Stimulated activated CD8-positive, alpha-beta memory T cell treated with anti-CD3 and anti-CD28 coated beads, Interleukin-4, amount 100 ng/mL, for 1 hour (primary cell): ENCODE results near the gene CDK16.
A peak's percentile ranks its signal among the peaks of the same experiment; 100 is the strongest.

ENCODE experiments used
- DNase-seq, 2 donors: peaks; one replicate each; pipeline ENCODE4 v3.0.0-alpha.2; 2020; ENCODE audit warnings: low read depth in 2 of 2, low spot score in 1 of 2

The CDK16 gene

DNA sequence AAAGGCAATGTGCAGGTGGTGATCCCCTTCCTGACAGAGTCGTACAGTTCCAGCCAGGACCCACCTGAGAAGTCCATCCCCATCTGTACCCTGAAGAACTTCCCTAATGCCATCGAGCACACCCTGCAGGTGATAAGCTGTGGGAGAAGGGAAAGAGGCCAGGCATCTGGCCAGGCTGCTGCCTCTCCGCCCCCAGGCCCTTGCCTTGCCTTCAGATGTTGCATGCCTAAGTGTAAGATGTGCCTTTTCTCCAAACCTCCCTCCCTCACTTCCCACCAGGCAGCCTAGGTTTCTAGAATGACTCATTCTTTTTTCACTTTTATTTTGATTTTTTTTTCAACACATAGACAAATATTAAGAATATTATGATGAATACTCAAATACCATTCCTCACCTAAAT, 12.2 kb upstream of the CDK16 start:
- DNase-seq = no peak

DNA sequence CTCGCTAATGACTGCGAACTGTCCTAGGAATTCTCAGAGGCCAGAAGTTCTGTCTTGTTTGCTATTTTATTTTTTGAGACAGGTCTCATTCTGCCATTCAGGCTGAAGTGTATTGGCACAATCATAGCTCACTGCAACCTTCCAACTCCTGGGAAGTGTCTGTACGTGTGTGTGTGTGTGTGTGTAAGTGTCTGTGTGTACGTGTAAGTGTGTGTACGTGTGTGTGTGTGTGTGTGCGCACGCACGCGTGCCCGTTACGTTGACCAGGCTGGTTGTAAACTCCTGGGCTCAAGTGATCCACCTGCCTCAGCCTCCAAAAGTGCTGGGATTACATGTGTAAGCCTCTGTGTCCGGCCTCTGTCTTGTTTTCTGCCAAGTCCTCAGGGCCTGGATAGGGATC, 10.4 kb upstream of the CDK16 start:
- DNase-seq = no peak

DNA sequence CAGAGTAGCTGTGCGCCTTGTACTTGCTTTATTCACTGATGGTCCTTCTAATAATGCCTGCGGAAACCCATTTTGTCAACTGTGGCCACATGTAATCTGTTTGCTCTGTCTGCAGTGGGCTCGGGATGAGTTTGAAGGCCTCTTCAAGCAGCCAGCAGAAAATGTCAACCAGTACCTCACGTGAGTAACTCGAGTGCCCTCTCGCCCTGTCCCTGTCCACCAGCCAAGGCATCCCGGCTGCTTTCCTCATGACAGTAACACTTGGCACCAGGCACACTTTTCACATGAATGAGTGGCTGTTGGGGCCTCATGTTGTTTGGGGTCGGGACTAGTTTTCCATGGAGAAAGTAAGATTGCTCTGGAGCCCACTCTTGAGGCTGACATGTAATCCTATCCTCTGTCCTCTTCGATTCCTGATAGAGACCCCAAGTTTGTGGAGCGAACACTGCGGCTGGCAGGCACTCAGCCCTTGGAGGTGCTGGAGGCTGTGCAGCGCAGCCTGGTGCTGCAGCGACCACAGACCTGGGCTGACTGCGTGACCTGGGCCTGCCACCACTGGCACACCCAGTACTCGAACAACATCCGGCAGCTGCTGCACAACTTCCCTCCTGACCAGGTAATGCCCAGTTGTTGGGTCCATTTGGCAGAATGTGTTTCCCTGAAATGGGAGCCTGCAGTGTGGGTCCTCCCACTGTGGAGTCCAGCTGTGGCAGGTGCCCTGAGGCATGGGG, 8.8 kb upstream of the CDK16 start:
- DNase-seq = no peak

DNA sequence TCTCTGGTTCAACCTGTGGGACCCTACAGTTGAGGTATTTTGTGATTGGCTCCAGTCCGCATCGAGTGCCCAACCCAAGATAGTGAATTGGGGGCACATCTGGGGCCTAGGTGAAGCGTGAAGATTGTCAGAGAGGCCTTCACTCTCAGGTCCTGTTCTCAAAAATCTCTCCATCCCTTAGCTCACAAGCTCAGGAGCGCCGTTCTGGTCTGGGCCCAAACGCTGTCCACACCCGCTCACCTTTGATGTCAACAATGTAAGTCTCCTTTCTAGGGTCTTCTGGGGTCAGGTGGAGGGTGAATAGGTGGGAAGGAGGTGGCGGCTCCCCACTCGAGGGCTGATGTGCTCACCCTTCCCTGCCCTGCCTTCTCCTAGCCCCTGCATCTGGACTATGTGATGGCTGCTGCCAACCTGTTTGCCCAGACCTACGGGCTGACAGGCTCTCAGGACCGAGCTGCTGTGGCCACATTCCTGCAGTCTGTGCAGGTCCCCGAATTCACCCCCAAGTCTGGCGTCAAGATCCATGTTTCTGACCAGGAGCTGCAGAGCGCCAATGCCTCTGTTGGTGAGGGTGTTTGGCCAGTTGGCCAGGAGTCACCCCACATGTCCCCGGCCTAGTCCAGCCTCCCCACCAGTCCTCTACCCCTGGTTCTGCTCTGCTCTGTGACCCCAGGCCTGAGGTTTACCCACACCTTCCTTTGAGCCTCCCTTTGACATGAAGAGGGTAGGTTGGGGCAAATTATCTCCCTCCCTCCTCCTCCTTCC, 7.6 kb upstream of the CDK16 start:
- DNase-seq = no peak

DNA sequence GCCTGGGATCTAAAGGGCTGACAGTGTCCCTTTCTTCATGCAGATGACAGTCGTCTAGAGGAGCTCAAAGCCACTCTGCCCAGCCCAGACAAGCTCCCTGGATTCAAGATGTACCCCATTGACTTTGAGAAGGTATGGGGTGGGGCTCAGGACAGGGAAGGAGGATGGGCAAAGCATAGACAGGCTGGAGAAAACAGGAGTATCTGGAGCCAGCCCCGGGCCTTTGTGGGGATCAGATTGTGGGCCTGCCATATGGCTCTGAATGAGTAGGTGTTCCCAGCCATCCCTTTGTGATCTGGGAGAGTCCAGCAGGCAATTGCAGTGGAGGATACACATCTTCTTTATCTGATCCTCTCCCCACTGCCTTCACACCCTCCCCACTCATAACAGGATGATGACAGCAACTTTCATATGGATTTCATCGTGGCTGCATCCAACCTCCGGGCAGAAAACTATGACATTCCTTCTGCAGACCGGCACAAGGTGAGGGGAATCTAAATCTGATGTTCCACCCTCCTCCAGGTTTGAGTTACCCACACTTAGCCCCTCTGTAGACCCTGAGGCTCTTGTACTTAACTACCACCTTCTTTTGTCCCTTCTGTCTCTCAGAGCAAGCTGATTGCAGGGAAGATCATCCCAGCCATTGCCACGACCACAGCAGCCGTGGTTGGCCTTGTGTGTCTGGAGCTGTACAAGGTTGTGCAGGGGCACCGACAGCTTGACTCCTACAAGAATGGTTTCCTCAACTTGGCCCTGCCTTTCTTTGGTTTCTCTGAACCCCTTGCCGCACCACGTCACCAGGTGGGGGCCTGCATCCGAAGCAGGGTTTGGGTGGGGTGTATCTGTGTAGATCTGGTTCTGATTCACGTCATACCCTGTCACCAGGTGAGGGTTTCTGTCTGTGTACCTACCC, 5.8 kb upstream of the CDK16 start:
- DNase-seq = no peak

DNA sequence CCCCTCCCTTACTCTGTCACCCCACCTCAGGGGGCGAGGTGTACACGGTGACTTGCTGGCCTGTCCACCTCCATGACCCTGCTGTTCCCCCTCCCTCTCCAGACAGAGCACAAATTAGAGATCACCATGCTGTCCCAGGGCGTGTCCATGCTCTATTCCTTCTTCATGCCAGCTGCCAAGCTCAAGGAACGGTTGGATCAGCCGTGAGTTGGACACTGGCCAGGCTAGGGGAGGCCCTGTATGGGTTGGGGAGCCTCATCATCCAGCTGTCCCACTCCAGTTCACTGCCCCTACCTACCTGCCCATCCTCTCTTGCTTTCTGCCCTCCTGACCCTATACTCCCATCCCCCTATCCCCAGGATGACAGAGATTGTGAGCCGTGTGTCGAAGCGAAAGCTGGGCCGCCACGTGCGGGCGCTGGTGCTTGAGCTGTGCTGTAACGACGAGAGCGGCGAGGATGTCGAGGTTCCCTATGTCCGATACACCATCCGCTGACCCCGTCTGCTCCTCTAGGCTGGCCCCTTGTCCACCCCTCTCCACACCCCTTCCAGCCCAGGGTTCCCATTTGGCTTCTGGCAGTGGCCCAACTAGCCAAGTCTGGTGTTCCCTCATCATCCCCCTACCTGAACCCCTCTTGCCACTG, 3.9 kb upstream of the CDK16 start:
- no peak for DNase-seq

DNA sequence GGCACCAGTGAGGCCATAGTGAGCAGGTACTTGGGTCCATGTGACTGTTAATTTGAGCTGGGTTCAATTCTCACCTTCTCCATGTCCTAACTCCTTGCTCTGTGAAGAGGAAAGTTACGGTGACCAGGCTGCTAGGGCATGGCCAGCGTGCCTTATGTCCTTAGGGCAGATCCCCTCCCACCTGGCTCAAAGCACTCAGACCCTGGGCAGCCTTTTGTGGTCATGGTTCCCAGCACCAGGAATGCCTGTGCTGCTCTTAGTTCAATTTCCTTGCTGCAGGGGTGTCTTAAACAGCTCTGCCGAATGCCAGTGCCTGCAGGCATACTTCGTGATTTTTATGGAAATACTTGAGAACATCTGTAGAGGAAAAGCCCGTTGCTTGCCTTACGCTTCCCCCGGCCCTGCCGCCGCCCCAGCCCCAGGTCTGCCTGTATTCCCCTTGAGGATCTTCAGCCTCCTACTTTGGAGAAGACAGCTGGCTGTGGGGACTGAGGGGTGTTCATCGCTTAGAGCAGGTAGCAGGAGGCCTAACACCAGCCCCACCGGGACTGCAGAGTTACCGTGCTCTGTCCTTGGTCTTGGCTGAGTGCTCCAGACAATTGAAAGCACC, 3.1 kb upstream of the CDK16 start:
- DNase-seq = no peak

DNA sequence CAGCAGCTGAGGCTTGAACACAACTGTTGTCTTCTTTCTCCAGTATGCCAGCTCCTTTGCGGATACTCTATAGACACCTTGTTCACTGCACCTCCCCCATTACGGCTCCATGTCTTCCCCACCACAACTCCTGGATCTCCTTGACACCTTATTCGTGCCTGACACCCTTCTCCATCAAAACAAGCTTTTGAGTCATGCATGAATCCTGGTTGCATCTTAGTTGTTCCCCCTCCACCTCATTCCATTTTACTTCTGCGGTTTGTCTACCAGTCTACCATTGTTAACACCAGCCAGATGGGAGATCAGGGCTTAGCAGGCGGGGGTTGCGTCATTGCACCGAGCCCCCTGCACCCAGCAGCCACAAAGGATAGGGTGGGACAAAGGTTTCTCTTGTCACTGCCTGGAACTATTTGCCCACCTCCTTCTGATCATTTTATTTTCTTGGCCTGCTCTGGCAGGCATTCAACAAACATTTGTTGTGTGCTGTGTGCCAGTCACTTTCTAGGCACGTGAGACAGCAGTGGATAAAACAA, 2.0 kb upstream of the CDK16 start:
- no peak for DNase-seq

DNA sequence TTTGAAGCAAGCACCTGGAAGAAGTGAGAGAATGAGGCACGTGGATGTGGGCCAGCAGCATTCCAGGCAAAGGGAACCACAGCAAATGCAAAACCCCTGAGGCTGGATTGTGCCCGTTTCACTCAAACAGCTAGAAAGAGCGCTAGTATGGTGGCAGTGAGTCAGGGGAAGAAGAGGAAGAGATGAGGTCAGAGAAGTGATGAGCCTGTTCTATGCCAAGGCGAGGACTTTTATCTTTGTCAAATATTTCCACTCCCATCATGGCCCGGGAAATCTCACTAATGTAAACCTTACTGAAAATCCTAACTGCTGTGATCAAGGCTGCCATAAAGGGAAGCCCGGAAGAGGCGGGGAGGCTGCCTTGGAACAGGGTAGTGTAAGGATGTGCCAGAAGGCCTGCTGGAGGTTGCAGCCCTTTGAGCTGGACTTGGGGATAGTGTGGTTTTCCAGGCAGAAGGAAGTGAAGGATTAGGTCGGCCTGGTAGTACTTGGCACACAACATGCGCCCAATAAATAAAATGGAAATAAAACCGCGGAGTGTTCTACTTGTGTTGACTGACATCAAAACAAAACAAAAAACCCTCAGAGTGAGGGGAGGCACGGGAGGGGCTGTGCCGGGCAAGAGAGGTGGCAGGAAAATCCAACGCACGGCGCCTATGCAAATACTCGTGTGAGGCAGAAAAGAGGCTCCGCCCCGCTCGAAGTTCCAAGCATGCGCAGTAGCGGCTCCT, 1.2 kb upstream of the CDK16 start:
- no peak for DNase-seq

DNA sequence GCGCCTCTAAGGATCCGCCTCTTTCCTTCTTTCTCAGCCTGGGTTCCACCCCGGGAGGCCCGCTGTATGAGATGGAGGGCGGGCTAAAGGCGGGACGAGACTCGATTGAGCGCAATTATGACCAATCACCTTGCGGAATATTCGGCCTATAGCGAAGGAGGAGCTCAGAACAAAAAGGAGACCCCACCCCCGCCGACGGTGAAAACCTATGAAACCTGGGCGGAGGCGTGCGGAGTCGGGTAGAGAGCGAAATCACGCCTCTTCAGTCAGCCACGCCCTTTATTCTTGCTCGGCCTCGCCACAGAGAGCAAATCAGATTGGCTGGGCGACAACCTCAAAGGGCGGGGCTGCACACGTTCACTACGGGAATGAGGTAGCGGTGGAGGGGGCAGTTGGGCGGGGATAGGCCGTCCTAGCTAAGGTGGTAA, 615 bp upstream of the CDK16 start:
- DNase-seq = peak; percentile 85 to 92

DNA sequence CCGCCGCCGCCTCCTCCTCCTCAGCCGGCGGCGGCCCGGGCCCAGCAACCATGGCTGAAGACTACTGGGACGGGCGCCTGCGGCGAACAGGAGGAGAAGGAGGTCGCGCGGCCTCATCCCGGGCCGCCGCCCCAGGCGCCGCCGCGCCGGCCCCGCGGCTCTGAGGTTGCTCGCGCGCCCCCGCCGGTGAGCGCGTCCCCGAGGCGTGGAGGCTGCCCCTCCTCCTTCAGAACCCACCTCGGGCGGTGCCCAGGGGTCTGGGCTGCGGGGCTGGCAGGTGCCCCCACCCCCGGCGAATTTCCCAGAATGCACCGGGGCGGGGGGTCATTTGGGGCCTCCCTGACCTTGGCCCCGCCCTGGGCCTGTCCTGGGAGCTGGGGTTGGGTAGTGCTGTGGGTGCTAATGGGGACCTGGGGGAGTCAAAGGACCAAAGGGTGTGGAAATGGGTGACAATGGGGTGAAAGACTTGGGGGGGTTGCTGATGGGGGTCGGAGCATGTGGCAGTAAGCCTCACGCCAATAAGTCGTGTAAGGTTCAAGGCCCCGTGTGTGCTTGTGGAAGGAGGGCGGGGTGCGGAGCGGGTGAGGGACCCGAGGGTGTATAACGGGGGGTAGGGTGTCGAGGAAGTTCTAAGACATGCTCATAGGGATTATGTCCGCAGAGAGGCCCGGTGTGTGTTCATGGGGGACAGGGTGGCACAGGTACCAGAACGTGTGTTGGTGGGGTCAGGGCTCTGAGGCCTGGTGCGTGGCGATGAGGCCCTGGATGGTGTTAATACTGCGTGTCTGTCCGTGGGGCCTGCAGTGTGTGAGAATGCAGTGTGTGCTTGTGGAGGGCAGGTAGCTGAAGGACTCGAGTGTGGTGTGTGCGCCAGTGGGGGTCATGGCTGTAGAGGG, 687 bp downstream of the CDK16 start:
- peak; percentile 6 to 8 for DNase-seq

DNA sequence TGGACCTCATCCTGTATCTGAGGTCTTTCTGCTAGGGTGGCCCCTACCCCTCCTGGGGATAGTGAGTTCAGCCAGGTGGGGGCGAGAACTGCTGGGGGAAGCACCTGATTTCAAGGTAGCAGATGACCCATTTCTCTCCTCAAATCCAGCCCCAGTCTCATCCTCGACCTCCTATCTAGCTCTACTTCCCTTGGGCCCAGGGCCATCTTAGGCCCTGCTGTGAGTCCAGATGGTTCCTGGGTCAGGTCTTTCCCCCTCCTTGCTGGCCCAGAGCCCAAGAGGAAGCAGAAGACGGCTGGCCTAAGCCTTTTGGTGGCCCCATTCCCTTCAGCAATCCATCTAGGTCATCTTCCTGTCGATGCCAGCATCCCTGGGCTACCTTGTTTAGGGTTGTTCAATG, 3.3 kb downstream of the CDK16 start:
- DNase-seq = no peak

DNA sequence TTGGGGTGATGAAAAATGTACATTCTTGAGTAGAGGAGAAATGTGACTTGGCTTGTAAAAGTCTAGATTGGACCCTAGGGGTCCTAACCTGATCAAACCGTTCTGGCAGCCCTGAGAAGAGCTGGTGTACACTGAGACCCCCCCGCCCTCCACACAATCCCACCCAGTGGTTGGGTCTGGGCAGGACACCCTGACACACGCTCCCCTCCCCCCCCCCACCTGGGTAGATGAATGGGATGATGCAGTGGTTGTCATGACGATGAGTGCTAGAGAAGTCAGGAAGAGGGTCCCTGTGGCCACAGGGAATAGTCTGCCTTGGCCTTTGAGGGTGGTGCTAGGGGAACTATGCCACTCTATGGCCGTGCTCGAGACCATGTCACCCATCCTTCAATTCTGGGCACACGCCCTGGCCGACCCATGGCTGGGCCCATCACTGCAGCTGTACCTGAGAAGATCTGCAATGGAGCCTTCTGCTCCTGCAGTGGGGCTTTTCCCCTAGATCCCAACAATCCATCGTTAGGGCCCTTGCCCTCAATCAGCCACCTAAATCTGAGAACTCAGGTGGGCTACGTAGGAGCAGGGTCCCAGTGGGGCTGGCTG, 4.4 kb downstream of the CDK16 start:
- DNase-seq = no peak

DNA sequence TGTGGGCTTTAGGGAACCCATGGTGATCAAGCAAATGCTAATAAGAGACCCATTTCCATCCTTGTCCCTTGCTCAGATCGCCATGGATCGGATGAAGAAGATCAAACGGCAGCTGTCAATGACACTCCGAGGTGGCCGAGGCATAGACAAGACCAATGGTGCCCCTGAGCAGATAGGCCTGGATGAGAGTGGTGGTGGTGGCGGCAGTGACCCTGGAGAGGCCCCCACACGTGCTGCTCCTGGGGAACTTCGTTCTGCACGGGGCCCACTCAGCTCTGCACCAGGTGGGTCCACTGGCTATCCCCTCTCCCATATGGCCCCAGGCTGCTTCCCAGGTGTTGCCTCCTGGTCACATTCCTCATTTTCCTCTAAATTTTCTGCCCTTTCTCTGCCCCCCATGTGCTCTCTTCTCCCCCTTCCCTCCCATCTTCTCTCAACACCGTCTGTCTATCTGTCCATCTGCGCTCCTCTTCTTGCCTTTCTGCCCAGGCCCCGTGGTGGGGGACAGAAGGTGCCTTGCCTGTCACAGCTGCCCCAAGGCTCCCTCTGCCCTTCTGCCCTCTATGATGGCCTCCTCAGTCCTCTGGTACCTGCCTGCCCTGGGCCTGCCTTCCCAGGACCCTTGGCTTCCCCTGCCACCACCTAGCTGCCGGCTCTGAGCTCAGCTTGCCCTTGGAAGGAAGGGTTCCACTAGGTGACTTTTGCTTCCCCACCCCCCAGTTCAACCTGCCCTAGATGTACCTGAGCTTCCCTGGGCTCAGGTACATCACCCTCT, 5.2 kb downstream of the CDK16 start:
- DNase-seq = no peak

DNA sequence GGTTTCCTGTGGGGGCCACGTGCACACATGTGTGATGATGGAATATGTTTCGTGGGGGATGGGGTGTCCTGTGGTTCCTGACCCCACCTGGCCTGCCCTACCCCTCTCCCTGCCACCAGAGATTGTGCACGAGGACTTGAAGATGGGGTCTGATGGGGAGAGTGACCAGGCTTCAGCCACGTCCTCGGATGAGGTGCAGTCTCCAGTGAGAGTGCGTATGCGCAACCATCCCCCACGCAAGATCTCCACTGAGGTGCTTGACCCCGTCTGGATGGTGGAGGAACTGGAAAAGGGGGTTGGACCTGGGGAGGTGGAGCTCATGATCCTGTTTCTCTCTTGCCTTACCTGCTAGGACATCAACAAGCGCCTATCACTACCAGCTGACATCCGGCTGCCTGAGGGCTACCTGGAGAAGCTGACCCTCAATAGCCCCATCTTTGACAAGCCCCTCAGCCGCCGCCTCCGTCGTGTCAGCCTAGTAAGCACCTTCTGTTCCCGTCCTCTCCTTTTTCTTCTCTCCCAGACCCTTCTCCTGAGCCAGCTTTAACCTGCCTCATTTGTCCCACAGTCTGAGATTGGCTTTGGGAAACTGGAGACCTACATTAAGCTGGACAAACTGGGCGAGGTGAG, 5.9 kb downstream of the CDK16 start:
- no peak for DNase-seq

DNA sequence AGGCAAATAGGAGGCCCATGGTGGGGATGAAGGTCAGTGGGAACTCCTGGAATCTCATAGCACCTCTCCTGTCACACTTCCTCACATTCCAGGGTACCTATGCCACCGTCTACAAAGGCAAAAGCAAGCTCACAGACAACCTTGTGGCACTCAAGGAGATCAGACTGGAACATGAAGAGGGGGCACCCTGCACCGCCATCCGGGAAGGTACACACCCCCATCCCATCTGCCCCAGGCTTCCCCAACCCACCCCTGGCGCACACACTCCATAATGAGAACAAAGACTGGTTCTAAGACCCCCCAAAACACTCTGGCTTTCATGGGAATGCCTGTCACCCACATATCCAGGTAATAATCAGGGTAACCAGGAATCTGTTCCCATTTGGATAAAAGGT, 6.4 kb downstream of the CDK16 start:
- no peak for DNase-seq

DNA sequence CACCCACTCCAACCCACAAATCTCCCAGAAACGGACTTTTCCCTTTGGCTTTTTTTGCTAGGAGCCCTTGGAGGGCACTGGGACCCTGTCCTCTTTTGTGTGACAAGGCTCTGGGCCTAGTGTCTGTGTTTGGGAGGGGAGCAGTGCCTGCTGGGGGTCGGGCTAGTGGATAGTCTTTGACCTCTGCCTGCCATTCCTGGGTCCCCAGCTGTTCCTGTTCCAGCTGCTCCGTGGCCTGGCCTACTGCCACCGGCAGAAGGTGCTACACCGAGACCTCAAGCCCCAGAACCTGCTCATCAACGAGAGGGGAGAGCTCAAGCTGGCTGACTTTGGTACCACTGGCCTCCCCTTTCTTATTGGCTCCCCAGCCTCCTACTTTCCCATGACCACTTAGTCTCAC, 7.6 kb downstream of the CDK16 start:
- DNase-seq = no peak
